GM12801 (cell line): ENCODE measurements around the gene HEG1.

ENCODE experiments used
- TF ChIP-seq, protein P1 (sequence below): IDR thresholded peaks from one replicate; pipeline ENCODE4 v1.5.1; 2011; ENCODE audit warnings: control low read depth; ENCODE audit not compliant: insufficient read length; ENCODE audit errors: extremely low read depth

HEG1 gene

DNA sequence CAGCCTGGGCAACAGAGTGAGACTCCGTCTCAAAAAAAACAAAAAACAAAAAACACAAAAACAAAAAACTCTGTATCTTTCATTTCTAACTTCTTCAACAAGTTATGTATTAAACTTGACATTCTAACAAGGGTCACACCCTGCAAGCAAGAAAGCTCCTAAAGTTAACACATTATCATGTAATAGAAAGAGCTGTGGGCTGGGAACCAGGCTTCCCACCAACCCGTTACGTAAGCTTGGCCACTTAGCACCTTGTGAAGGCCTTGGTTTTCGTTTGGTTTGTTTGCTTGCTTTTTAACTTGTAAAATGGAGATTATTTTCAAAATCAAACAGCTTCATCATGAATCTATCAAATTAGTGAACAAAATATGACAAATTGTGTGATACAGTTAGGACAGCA is 47.0 kb downstream of the HEG1 start:
- TF ChIP-seq, protein P1, sequence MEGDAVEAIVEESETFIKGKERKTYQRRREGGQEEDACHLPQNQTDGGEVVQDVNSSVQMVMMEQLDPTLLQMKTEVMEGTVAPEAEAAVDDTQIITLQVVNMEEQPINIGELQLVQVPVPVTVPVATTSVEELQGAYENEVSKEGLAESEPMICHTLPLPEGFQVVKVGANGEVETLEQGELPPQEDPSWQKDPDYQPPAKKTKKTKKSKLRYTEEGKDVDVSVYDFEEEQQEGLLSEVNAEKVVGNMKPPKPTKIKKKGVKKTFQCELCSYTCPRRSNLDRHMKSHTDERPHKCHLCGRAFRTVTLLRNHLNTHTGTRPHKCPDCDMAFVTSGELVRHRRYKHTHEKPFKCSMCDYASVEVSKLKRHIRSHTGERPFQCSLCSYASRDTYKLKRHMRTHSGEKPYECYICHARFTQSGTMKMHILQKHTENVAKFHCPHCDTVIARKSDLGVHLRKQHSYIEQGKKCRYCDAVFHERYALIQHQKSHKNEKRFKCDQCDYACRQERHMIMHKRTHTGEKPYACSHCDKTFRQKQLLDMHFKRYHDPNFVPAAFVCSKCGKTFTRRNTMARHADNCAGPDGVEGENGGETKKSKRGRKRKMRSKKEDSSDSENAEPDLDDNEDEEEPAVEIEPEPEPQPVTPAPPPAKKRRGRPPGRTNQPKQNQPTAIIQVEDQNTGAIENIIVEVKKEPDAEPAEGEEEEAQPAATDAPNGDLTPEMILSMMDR, result no peak

DNA sequence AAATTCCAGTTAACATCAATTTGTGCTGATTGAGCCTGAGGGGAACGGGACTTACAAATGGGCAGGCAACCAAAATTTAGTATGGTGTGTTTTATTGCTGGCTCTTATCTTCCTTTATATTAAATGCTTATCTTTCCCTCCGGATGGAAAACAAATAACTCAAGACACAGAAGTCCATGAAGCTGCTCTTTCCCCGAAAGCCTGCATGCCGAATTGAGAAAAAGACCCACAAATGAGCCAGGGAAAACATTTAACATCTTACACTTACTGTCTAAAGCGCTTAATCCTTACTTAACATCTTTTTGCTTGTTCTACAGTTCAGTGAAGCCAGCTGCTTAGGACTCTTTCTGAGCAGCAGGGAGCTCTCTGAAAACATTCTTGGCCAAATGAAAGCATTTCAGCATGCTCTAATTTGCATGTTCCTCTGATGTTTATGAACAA is 49.5 kb downstream of the HEG1 start:
- TF ChIP-seq, protein P1, result no peak

GRCh38 chr3:125005676-125006075 is 50.1 kb downstream of the HEG1 start:
- TF ChIP-seq, protein P1, result no peak

GRCh38 chr3:125005222-125005621 is 50.6 kb downstream of the HEG1 start:
- TF ChIP-seq, protein P1, result no peak

GRCh38 chr3:125003859-125004595 is 51.8 kb downstream of the HEG1 start:
- TF ChIP-seq, protein P1, result no peak

DNA sequence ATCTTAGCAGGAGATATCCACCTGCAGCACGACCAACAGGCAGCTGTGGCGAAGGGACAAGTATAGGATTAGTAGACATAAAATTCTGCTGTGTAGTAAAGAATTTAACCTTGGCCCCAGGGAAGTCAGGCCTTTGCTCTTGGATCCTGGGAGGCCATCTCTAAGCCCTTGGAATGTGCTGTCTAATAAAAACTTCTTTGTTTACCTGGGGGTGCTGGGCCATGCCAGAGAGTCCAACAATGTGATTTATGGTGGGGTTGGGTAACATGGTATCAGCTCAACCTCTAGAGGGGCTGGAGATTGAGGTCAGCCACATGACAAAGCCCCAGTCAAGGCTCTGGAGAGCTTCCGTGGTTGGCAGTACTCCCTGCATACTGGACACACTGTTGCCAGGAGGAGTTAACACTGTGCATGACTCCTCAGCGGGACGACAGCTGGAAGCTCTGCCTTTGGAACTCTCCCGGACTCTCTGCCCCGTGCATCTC is 52.4 kb downstream of the HEG1 start:
- TF ChIP-seq, protein P1, result no peak

GRCh38 chr3:125002414-125003368 is 53.1 kb downstream of the HEG1 start:
- TF ChIP-seq, protein P1, result no peak
